ENCODE data around the gene ZBTB7C. TPM values are rescaled to one million over a fixed set of nuclear protein-coding genes. Genes with fewer than 3 reads are reported as not detected.
A peak's percentile ranks its signal among the peaks of the same experiment; 100 is the strongest.

ZBTB7C gene
- total and polyA plus RNA-seq, 4 experiments from 2014 or later, result 0.23 TPM; not detected in 3

- Mint-ChIP-seq H3K27me3 (peaks cover 4 to 8% of the 10 kb centered on the region in 2 donors), H3K4me1 (peaks cover 14 to 39% (median 26%) of the 10 kb centered on the region in 4 donors), H3K27ac (no peak overlapping the region), H3K36me3 (no peaks in the 10 kb centered on the region), H3K4me3 (no peak overlapping the region), H3K9me3 (peaks cover 0 to 1% (median 0%) of the 10 kb centered on the region in 8 donors)
- Histone ChIP-seq H3K4me3 (ENCODE audit: low read length in 2 of 2) (no peak overlapping the region), H3K27me3 (ENCODE audit: insufficient read depth, low read length) (no peaks in the 10 kb centered on the region), H3K36me3 (ENCODE audit: insufficient read depth, low read length) (no peaks in the 10 kb centered on the region), H3K9me3 (ENCODE audit: control insufficient read depth in 1 of 2, low read length in 2 of 2) (no peaks in the 10 kb centered on the region), H3K27ac (ENCODE audit: low read depth, low read length) (no peak overlapping the region), H3K4me1 (ENCODE audit: insufficient read depth, low read length) (peaks cover 17% of the 10 kb centered on the region)
- intact Hi-C loops (cut with micrococcal nuclease), result no loop called here
- ChIA-PET POLR2A (ENCODE audit: partially characterized antibody) (no interaction called here), CTCF (ENCODE audit: partially characterized antibody) (no interaction called here)
- DNase-seq, result no peak
Measured at GRCh38 chr18:48450685-48451084, 41.5 kb upstream of the ZBTB7C start.

GRCh38 chr18:48446582-48447225, 37.5 kb upstream of the ZBTB7C start:
- peaks cover 7 to 14% of the 10 kb centered on the region in 2 donors for H3K27me3 Mint-ChIP-seq
- H3K4me3 Mint-ChIP-seq, result peak overlapping the region in 3 of 8 donors; percentile 39 to 57 (median 43)
- intact Hi-C loops (cut with micrococcal nuclease), result loop anchor here (2.0 kb wide), 1 partner anchor 516 kb away; the partner anchor contains the start of gene SMAD2

GRCh38 chr18:48445540-48445939, 36.4 kb upstream of the ZBTB7C start:
- intact Hi-C loops (cut with micrococcal nuclease), result loop anchor here (1.0 kb wide), 2 partner anchors 11 to 20 kb away; no protein-coding TSS in a partner anchor
- POLR2A ChIA-PET (ENCODE audit: partially characterized antibody), result interaction anchor here (0.8 to 1.4 kb wide), 2 partner anchors 9 to 16 kb away, joined by 3 read pairs; no protein-coding TSS in a partner anchor
- Histone ChIP-seq H3K27me3 (ENCODE audit: insufficient read depth, low read length) (no peaks in the 10 kb centered on the region), H3K27ac (ENCODE audit: low read depth, low read length) (no peak overlapping the region), H3K36me3 (ENCODE audit: insufficient read depth, low read length) (no peaks in the 10 kb centered on the region), H3K4me3 (ENCODE audit: low read length in 2 of 2) (no peak overlapping the region), H3K4me1 (ENCODE audit: insufficient read depth, low read length) (no peaks in the 10 kb centered on the region), H3K9me3 (ENCODE audit: control insufficient read depth in 1 of 2, low read length in 2 of 2) (no peaks in the 10 kb centered on the region)
- Mint-ChIP-seq H3K27ac (no peak overlapping the region), H3K27me3 (peaks cover 13% of the 10 kb centered on the region in 2 donors), H3K36me3 (no peaks in the 10 kb centered on the region), H3K4me1 (peaks cover 8 to 13% (median 10%) of the 10 kb centered on the region in 4 donors), H3K4me3 (no peak overlapping the region), H3K9me3 (no peaks in the 10 kb centered on the region)
- CTCF ChIA-PET (ENCODE audit: partially characterized antibody), result interaction anchor here (0.5 to 6.4 kb wide), 23 partner anchors 8 to 673 kb away, joined by 3 to 58 read pairs (median 5); no protein-coding TSS in a partner anchor
- DNase-seq, result peak; percentile 61 to 68 (median 65)

More at GRCh38 chr18:48446582-48447225, 37.5 kb upstream of the ZBTB7C start:
- no peak overlapping the region for H3K4me3 ChIP-seq (ENCODE audit: low read length in 2 of 2)
- no peaks in the 10 kb centered on the region for H3K9me3 ChIP-seq (ENCODE audit: control insufficient read depth in 1 of 2, low read length in 2 of 2)
- H3K27me3 ChIP-seq (ENCODE audit: insufficient read depth, low read length), result no peaks in the 10 kb centered on the region
- Mint-ChIP-seq H3K36me3 (no peaks in the 10 kb centered on the region), H3K27ac (peak overlapping the region in 1 of 7 donors; percentile 42), H3K9me3 (no peaks in the 10 kb centered on the region), H3K4me1 (peaks cover 8 to 16% (median 11%) of the 10 kb centered on the region in 4 donors)
- H3K27ac ChIP-seq (ENCODE audit: low read depth, low read length), result no peak overlapping the region
- ChIA-PET CTCF (ENCODE audit: partially characterized antibody) (interaction anchor here (0.8 to 6.4 kb wide), 13 partner anchors 8 to 674 kb away, joined by 3 to 58 read pairs (median 3); no protein-coding TSS in a partner anchor), POLR2A (ENCODE audit: partially characterized antibody) (interaction anchor here (1.4 kb wide), 1 partner anchor 15 kb away, joined by 3 read pairs; no protein-coding TSS in a partner anchor)
- DNase-seq, result peak; percentile 45 to 69 (median 53)
- H3K4me1 ChIP-seq (ENCODE audit: insufficient read depth, low read length), result no peaks in the 10 kb centered on the region
- no peaks in the 10 kb centered on the region for H3K36me3 ChIP-seq (ENCODE audit: insufficient read depth, low read length)

- ChIA-PET CTCF (ENCODE audit: partially characterized antibody) (interaction anchor here (2.2 to 6.4 kb wide), 3 partner anchors 11 to 22 kb away, joined by 5 to 58 read pairs (median 20); no protein-coding TSS in a partner anchor), POLR2A (ENCODE audit: partially characterized antibody) (no interaction called here)
- no peaks in the 10 kb centered on the region for H3K27me3 ChIP-seq (ENCODE audit: insufficient read depth, low read length)
- H3K9me3 Mint-ChIP-seq, result no peaks in the 10 kb centered on the region
- H3K4me1 Mint-ChIP-seq, result peaks cover 8 to 13% (median 10%) of the 10 kb centered on the region in 4 donors
- H3K9me3 ChIP-seq (ENCODE audit: control insufficient read depth in 1 of 2, low read length in 2 of 2), result no peaks in the 10 kb centered on the region
- no peaks in the 10 kb centered on the region for H3K36me3 Mint-ChIP-seq
- no peaks in the 10 kb centered on the region for H3K4me1 ChIP-seq (ENCODE audit: insufficient read depth, low read length)
- no peak overlapping the region for H3K27ac Mint-ChIP-seq
- peaks cover 24 to 26% of the 10 kb centered on the region in 2 donors for H3K27me3 Mint-ChIP-seq
- H3K4me3 ChIP-seq (ENCODE audit: low read length in 2 of 2), result no peak overlapping the region
- H3K27ac ChIP-seq (ENCODE audit: low read depth, low read length), result no peak overlapping the region
- no peak overlapping the region for H3K4me3 Mint-ChIP-seq
- no peaks in the 10 kb centered on the region for H3K36me3 ChIP-seq (ENCODE audit: insufficient read depth, low read length)
- intact Hi-C loops (cut with micrococcal nuclease), result no loop called here
- no peak for DNase-seq
Measured at GRCh38 chr18:48442761-48443160, 33.6 kb upstream of the ZBTB7C start.

- POLR2A ChIA-PET (ENCODE audit: partially characterized antibody), result no interaction called here
- no peak for DNase-seq
- peaks cover 28 to 29% of the 10 kb centered on the region in 2 donors for H3K27me3 Mint-ChIP-seq
- no peak overlapping the region for H3K4me3 ChIP-seq (ENCODE audit: low read length in 2 of 2)
- intact Hi-C loops (cut with micrococcal nuclease), result no loop called here
- H3K27ac ChIP-seq (ENCODE audit: low read depth, low read length), result no peak overlapping the region
- no peaks in the 10 kb centered on the region for H3K27me3 ChIP-seq (ENCODE audit: insufficient read depth, low read length)
- no peak overlapping the region for H3K4me3 Mint-ChIP-seq
- H3K27ac Mint-ChIP-seq, result no peak overlapping the region
- no peaks in the 10 kb centered on the region for H3K9me3 Mint-ChIP-seq
- H3K36me3 Mint-ChIP-seq, result no peaks in the 10 kb centered on the region
- H3K36me3 ChIP-seq (ENCODE audit: insufficient read depth, low read length), result no peaks in the 10 kb centered on the region
- CTCF ChIA-PET (ENCODE audit: partially characterized antibody), result no interaction called here
- H3K9me3 ChIP-seq (ENCODE audit: control insufficient read depth in 1 of 2, low read length in 2 of 2), result no peaks in the 10 kb centered on the region
- no peaks in the 10 kb centered on the region for H3K4me1 ChIP-seq (ENCODE audit: insufficient read depth, low read length)
- H3K4me1 Mint-ChIP-seq, result peaks cover 5 to 7% (median 5%) of the 10 kb centered on the region in 4 donors
Measured at GRCh38 chr18:48441405-48441881, 32.3 kb upstream of the ZBTB7C start.

GRCh38 chr18:48440924-48441323, 31.7 kb upstream of the ZBTB7C start:
- H3K9me3 Mint-ChIP-seq, result no peaks in the 10 kb centered on the region
- ChIA-PET POLR2A (ENCODE audit: partially characterized antibody) (no interaction called here), CTCF (ENCODE audit: partially characterized antibody) (no interaction called here)
- no peak overlapping the region for H3K4me3 ChIP-seq (ENCODE audit: low read length in 2 of 2)
- no peak overlapping the region for H3K27ac Mint-ChIP-seq
- H3K36me3 Mint-ChIP-seq, result no peaks in the 10 kb centered on the region
- intact Hi-C loops (cut with micrococcal nuclease), result no loop called here
- H3K27ac ChIP-seq (ENCODE audit: low read depth, low read length), result no peak overlapping the region
- no peaks in the 10 kb centered on the region for H3K9me3 ChIP-seq (ENCODE audit: control insufficient read depth in 1 of 2, low read length in 2 of 2)
- H3K4me1 Mint-ChIP-seq, result peaks cover 3 to 5% (median 3%) of the 10 kb centered on the region in 4 donors
- H3K4me1 ChIP-seq (ENCODE audit: insufficient read depth, low read length), result no peaks in the 10 kb centered on the region
- peaks cover 28 to 33% of the 10 kb centered on the region in 2 donors for H3K27me3 Mint-ChIP-seq
- H3K4me3 Mint-ChIP-seq, result no peak overlapping the region
- no peak for DNase-seq
- H3K36me3 ChIP-seq (ENCODE audit: insufficient read depth, low read length), result no peaks in the 10 kb centered on the region
- no peaks in the 10 kb centered on the region for H3K27me3 ChIP-seq (ENCODE audit: insufficient read depth, low read length)

- Mint-ChIP-seq H3K4me1 (no peaks in the 10 kb centered on the region), H3K4me3 (no peak overlapping the region), H3K36me3 (no peaks in the 10 kb centered on the region), H3K9me3 (peaks cover 0 to 3% (median 0%) of the 10 kb centered on the region in 8 donors), H3K27me3 (peaks cover 24 to 38% of the 10 kb centered on the region in 2 donors), H3K27ac (no peak overlapping the region)
- H3K27ac ChIP-seq (ENCODE audit: low read depth, low read length), result no peak overlapping the region
- intact Hi-C loops (cut with micrococcal nuclease), result no loop called here
- H3K9me3 ChIP-seq (ENCODE audit: control insufficient read depth in 1 of 2, low read length in 2 of 2), result no peaks in the 10 kb centered on the region
- H3K4me3 ChIP-seq (ENCODE audit: low read length in 2 of 2), result no peak overlapping the region
- POLR2A ChIA-PET (ENCODE audit: partially characterized antibody), result no interaction called here
- no peaks in the 10 kb centered on the region for H3K27me3 ChIP-seq (ENCODE audit: insufficient read depth, low read length)
- no peaks in the 10 kb centered on the region for H3K4me1 ChIP-seq (ENCODE audit: insufficient read depth, low read length)
- no peaks in the 10 kb centered on the region for H3K36me3 ChIP-seq (ENCODE audit: insufficient read depth, low read length)
- CTCF ChIA-PET (ENCODE audit: partially characterized antibody), result interaction anchor here (1.8 to 2.4 kb wide), 2 partner anchors 8 to 10 kb away, joined by 10 to 20 read pairs; no protein-coding TSS in a partner anchor
- no peak for DNase-seq
Measured at GRCh38 chr18:48436907-48437306, 27.7 kb upstream of the ZBTB7C start.

Measured in CD4-positive, alpha-beta memory T cell (primary cell).